ENCODE measurements around the gene TENM4.

TENM4 gene

GRCh38 chr11:79262221-79262620 lies 178.6 kb downstream of the TENM4 start:
- in situ Hi-C loops (cut with MboI; ENCODE audit: low sequenced_read_pairs) = no loop called here

DNA sequence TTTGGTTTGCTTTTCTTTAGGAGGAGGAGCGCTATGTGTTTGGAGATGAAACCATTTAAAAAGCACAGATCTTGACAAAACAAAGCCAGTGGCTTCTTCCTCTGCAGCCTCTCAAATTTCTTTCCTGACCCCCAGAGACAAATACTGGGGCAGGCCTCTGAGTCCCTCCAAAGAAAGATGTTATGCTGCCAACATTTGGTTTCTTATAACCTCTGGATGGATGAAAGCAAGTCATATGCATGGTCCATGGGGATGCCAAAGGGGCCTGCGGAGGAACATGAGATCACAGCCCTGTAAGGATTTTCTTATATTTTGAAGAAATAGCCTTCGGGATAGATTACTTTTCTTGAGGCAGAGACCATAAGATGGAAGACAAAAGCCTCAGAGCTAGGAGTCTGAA lies 179.1 kb downstream of the TENM4 start:
- in situ Hi-C loops (cut with MboI; ENCODE audit: low sequenced_read_pairs) = no loop called here

GRCh38 chr11:79259800-79260199 lies 181.0 kb downstream of the TENM4 start:
- in situ Hi-C loops (cut with MboI; ENCODE audit: low sequenced_read_pairs) = no loop called here

GRCh38 chr11:79258576-79258975 lies 182.3 kb downstream of the TENM4 start:
- in situ Hi-C loops (cut with MboI; ENCODE audit: low sequenced_read_pairs) = no loop called here

GRCh38 chr11:79255965-79256364 lies 184.9 kb downstream of the TENM4 start:
- in situ Hi-C loops (cut with MboI; ENCODE audit: low sequenced_read_pairs) = no loop called here

GRCh38 chr11:79253280-79253679 lies 187.6 kb downstream of the TENM4 start:
- in situ Hi-C loops (cut with MboI; ENCODE audit: low sequenced_read_pairs) = no loop called here

GRCh38 chr11:79249295-79249993 lies 191.4 kb downstream of the TENM4 start:
- in situ Hi-C loops (cut with MboI; ENCODE audit: low sequenced_read_pairs) = no loop called here

GRCh38 chr11:79244798-79245197 lies 196.0 kb downstream of the TENM4 start:
- in situ Hi-C loops (cut with MboI; ENCODE audit: low sequenced_read_pairs) = no loop called here

GRCh38 chr11:79244241-79244772 lies 196.5 kb downstream of the TENM4 start:
- in situ Hi-C loops (cut with MboI; ENCODE audit: low sequenced_read_pairs) = no loop called here

- in situ Hi-C loops (cut with MboI; ENCODE audit: low sequenced_read_pairs) = no loop called here
These were observed 197.2 kb downstream of the TENM4 start for GRCh38 chr11:79243422-79244210.

DNA sequence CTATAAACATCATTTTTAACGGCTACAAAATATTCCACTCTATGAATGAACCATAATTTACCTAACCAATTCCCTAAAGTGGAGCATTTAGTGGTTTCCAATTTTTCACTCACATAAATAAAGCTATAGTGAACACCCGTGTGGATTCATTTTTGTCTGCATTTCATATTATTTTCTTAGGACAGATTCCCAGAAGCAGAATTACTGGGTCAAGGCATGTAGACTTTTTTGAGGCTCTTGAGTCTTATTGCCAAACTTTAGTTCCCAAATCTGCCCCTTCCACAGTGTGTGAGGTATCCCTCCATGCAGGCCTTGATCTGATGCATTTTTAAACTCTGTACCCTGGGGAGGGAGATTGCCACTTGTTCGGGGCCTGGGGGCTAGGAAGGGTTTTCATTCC lies 198.2 kb downstream of the TENM4 start:
- in situ Hi-C loops (cut with MboI; ENCODE audit: low sequenced_read_pairs) = no loop called here

- in situ Hi-C loops (cut with MboI; ENCODE audit: low sequenced_read_pairs) = no loop called here
These were observed 199.0 kb downstream of the TENM4 start for GRCh38 chr11:79241852-79242241.

DNA sequence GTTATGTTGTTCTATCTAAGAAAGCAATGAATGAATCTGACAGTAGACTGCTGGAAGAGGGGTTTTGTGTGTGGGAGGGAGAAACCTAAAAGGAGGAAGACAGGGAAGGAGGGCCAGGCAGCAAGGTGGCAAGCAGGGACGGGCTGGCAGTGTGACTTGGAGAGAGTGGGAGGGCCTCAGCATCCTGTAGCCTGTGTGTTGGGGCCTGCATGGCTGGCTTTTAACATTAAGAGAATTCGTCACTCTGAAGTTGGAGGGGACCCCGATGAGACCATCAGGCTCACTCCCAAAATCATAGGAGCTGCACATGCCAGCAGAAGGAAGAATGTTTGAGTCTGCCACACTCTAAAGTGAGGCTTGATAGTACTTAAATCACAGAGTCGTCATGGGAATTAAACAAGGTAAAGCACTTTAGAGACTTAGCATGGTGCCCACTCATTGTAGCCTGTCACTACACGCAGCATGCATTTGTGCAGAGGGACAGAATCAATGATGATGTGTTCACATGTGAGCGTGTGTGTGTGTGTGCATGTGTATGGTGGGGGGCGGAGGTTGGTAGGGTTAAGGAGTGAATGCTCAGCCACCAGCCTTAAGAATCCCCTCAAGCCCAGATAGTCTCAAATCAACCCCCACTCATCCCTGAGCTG lies 199.5 kb downstream of the TENM4 start:
- in situ Hi-C loops (cut with MboI; ENCODE audit: low sequenced_read_pairs) = no loop called here

- in situ Hi-C loops (cut with MboI; ENCODE audit: low sequenced_read_pairs) = no loop called here
These were observed 203.1 kb downstream of the TENM4 start for GRCh38 chr11:79237703-79238102.

DNA sequence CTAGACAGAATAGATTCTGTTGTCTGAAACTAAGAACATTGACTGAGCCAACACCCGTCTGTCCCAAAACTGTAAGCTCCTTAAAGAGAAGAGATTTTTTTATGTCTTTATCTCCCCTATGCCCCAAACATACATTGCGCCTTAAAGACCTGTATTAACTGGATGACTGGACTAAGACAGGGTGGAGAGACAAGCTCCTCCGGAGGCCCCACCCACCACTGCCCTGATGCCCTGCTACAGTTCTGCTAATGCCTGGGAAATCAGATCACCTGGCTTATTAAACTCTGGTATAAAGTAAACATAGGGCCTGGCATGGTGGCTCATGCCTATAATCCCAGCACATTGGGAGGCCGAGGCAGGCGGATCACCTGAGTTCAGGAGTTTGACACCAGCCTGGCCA lies 203.7 kb downstream of the TENM4 start:
- in situ Hi-C loops (cut with MboI; ENCODE audit: low sequenced_read_pairs) = no loop called here

- in situ Hi-C loops (cut with MboI; ENCODE audit: low sequenced_read_pairs) = no loop called here
These were observed 204.3 kb downstream of the TENM4 start for GRCh38 chr11:79236541-79236971.

- in situ Hi-C loops (cut with MboI; ENCODE audit: low sequenced_read_pairs) = no loop called here
These were observed 205.1 kb downstream of the TENM4 start for GRCh38 chr11:79235696-79236095.

DNA sequence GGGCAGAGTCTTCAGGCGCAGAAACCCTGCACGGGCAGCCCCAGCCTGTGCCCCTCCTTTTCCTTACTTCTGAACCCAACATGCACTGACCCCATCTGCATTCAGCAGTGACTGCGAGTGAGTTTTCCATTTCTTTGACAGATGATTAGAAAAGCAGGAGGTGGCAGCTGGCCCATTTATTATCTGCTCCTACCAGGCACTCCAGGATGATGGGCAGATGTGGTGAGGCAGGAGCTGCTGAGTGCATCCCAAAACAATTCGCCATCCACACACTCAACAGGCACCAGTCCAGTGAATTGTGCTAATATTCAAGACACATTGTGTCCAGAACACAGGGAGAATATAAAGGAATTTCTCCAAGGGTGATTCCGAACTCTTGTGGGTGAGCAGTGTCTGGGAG lies 208.5 kb downstream of the TENM4 start:
- in situ Hi-C loops (cut with MboI; ENCODE audit: low sequenced_read_pairs) = no loop called here

DNA sequence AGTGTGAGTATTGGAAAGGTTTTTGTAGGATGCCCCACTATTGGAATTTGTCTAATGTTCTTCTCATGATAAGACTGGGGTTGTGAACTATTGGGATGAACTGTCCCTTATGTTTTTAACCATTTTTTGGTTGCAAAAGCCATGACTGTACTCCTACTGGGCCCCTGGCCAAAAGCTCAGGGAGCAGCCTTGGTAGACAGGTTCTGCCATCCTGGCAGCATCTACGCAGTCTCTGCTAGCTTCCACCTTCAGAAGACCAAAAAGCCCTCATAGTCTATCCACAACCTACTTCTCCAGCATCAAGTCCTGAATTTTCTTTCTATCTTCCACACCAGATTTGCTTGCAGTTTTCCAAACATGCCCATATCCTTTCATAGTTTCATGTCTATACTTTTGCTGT lies 211.8 kb downstream of the TENM4 start:
- in situ Hi-C loops (cut with MboI; ENCODE audit: low sequenced_read_pairs) = no loop called here

- in situ Hi-C loops (cut with MboI; ENCODE audit: low sequenced_read_pairs) = no loop called here
These were observed 212.8 kb downstream of the TENM4 start for GRCh38 chr11:79227767-79228755.
